ENCODE data around the gene TTC39B. TPM values are rescaled to one million over a fixed set of nuclear protein-coding genes. Genes with fewer than 3 reads are reported as not detected.

TTC39B gene
- total and polyA plus RNA-seq, 2 donors (not counting 3 experiments of a cell fraction or from before 2014, with no cell fraction given): 1.0 to 5.4 TPM

- dilution Hi-C loops (cut with MboI; ENCODE audit: extremely low pct_ligation_motif_present, low sequenced_read_pairs): no loop called here
- ChIA-PET POLR2A (no interaction called here), CTCF (interaction anchor here (1.2 to 1.3 kb wide), 2 partner anchors 18 to 46 kb away, joined by 3 to 4 read pairs; no protein-coding TSS in a partner anchor)
- FAIRE-seq (no peak), DNase-seq (ENCODE audit: low read depth, low spot score) (no peak)
- H3K4me3 ChIP-seq (replicated peaks in 1 of 3; ENCODE audit: insufficient read depth in 1 of 3, low read depth in 1 of 3, low read length in 3 of 3): no peak overlapping the region
- H3K9me3 ChIP-seq (replicated peaks; ENCODE audit: control insufficient read depth, insufficient read depth, low read length): no peaks in the 10 kb centered on the region
- intact Hi-C loops (cut with micrococcal nuclease): loop anchor here (1.0 kb wide), 2 partner anchors 46 to 57 kb away; partner anchors contain the start of gene TTC39B
- H3K4me2 ChIP-seq (ENCODE audit: insufficient read depth, low read length): no peak overlapping the region
- H4K20me1 ChIP-seq (replicated peaks; ENCODE audit: control insufficient read depth, extremely low read depth, insufficient read depth, low read length): no peaks in the 10 kb centered on the region
- H2AFZ ChIP-seq (ENCODE audit: low read depth, low read length): no peak overlapping the region
- no TSS peak for BruUV-seq (replicated peaks)
- no peaks in the 10 kb centered on the region for H3K36me3 ChIP-seq (ENCODE audit: control insufficient read depth in 2 of 2, extremely low read depth in 1 of 2, insufficient read depth in 2 of 2, low read length in 2 of 2)
- H3K9me1 ChIP-seq (replicated peaks; ENCODE audit: control insufficient read depth, extremely low read depth, insufficient read depth, low read length): no peaks in the 10 kb centered on the region
- H3K4me1 ChIP-seq (ENCODE audit: control insufficient read depth, extremely low read depth, insufficient read depth, low read length): peaks cover 42% of the 10 kb centered on the region
- no peak for TF ChIP-seq POLR2A (IDR thresholded peaks at IDR 0.05; ENCODE audit: low read depth, low read length)
- no peak for TF ChIP-seq FOS (IDR thresholded peaks at IDR 0.05; ENCODE audit: borderline replicate concordance, insufficient read depth, low read length)
- TF ChIP-seq GATA2 (IDR thresholded peaks at IDR 0.05; ENCODE audit: insufficient read depth, insufficient read length, low read depth, low read length): no peak
- TF ChIP-seq JUN (IDR thresholded peaks at IDR 0.05; ENCODE audit: borderline replicate concordance, insufficient read depth, insufficient read length, low read depth): no peak
- no peak for TF ChIP-seq CTCF (IDR thresholded peaks at IDR 0.05; ENCODE audit: extremely low read depth in 1 of 2, insufficient read depth in 1 of 2, low read depth in 1 of 2, low read length in 2 of 2)
- no peak for TF ChIP-seq POLR2AphosphoS5 (IDR thresholded peaks at IDR 0.05; ENCODE audit: insufficient read depth, low read depth, low read length)
- no peaks in the 10 kb centered on the region for H3K27me3 ChIP-seq (ENCODE audit: control insufficient read depth in 2 of 2, insufficient read depth in 2 of 2, low read length in 2 of 2)
- no peak overlapping the region for H3K9ac ChIP-seq (replicated peaks; ENCODE audit: extremely low read depth, insufficient read depth, low read length)
- no peaks in the 10 kb centered on the region for H3K79me2 ChIP-seq (ENCODE audit: control insufficient read depth, insufficient read depth, low read length)
- H3K27ac ChIP-seq (ENCODE audit: insufficient read depth, low read depth, low read length): peak overlapping the region; percentile 68
Observed at GRCh38 chr9:15249981-15250380, 57.0 kb downstream of the TTC39B start.

All from endothelial cell of umbilical vein (primary cell).